CD1c-positive myeloid dendritic cell (primary cell): ENCODE data around the gene CTH.
"Not testable (repeated sequence)": the region's sequence is repeated elsewhere in the genome, so short reads cannot be mapped to it uniquely, and the experiment has no call there.

Experiments
- DNase-seq: peaks from one replicate; pipeline ENCODE4 v3.0.0-alpha.2; 2016; ENCODE audit errors: extremely low spot score

Gene CTH

DNA sequence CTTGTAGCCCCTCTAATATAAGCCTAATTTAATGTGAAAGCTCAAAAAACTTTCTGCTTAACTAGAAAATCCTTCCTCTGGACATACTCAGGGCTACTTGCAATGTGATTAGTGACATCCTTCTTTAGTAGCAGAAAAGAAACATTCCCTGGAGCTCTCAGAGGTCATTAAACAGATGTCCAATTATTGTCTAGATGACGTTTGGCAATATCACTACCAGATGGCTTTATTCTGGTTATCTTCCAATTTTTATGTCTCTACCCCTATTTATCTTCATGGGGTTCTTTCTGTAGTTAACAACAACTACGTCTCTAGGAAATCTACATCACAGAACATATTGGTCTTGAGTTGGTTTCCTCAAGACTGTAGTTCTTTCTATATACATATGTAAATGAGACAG, 44.2 kb downstream of the CTH start:
- DNase-seq, result no peak

DNA sequence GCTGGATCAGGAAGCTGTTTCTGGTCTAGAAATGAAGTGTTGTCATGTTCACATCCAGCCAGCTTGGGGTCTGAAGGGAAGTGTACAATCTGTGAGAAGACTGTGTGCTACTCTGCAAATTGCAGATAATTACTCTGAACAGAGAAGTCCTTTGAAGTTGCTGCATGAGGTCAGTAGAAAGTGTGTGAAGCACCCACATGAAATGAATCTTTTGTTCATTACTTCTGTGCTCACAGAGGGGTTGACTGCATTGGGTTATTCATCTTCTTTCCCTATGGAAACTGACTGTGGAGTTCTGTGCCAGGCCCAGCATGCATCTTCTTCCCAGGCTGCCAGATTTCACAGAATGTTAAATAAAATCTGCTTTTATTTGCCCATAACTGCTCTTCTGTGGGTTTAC, 47.1 kb downstream of the CTH start:
- no peak for DNase-seq

DNA sequence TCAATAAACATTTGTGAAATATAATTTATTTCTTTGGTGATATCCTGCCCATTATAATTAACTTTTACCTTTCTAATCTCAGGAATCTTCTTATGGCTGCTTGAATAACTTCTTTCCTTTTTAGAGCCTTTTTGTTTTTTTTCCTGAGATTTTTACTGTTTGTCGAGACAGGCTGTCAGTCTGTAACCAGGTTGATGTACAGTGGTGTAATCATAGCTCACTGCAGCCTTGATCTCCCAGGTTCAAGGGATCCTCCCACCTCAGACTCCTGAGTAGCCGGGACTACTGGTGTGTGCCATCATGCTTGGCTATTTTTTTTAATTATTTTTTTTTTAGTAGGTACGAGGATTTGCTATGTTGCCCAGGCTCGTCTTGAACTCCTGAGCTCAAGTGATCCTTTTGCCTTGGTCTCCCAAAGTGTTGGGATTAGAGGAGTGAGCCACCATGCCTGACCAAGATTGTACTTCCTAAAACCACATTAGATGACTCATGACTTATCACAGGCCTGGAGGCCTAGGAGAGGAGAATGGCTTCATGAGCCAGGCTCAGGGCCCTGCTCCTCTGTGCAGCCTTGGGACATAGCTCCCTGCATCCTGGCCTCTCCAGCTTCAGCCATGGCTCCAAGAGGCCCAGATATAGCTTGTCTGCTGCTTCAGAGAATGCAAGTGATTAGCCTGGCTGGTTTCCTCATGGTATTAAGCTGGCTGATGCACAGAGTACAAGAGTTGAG, 48.6 kb downstream of the CTH start:
- no peak for DNase-seq

DNA sequence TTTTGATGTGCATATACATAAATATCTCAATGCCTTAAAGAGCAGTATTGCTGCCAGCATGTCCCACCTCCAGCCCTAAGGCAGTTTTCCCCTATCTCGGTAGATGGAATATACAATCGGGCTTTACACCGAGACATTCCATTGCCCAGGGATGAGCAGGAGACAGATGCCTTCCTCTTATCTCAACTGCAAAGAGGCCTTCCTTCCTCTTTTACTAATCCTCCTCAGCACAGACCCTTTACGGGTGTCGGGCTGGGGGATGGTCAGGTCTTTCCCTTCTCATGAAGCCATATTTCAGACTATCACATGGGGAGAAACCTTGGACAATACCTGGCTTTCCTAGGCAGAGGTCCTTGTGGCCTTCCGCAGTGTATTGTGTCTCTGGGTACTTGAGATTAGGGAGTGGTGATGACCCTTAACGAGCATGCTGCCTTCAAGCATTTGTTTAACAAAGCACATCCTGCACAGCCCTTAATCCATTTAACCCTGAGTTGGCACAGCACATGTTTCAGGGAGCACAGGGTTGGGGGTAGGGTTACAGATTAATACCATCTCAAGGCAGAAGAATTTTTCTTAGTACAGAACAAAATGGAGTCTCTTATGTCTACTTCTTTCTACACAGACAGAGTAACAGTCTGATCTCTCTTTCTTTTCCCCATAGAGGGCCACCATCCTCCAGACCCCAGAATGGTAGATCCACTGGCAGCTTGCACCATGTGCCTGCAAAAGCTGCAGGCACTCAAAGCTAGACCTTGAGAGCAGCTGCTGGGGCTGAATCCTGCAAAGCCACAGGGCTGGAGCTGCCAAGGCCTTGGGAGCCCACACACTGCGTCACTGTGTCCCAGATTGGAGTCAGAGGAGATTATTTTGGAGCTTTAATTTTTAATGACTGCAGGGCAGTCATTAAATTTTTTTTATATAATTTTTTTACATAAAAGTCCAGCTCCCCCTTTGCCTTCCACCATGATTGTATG, 50.0 kb downstream of the CTH start:
- not testable (repeated sequence) for DNase-seq

DNA sequence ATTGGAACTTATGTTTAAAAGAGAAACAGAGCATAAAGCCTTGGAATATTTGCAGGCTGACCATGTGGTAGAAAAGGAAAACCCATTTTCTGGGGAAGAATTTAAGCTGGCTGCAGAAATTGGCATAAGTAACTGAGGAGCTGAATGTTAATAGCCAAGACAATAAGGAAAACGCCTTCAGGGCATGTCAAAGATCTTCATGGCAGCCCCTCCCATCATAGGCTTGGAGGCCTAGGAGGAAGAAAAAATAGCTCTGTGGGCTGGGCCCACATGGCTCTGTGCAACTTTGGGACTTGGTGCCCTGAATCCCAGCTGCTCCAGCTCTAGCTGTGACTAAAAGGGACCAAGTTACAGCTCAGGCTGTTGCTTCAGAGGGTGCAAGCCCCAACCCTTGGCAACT, 51.5 kb downstream of the CTH start:
- DNase-seq, result no peak

DNA sequence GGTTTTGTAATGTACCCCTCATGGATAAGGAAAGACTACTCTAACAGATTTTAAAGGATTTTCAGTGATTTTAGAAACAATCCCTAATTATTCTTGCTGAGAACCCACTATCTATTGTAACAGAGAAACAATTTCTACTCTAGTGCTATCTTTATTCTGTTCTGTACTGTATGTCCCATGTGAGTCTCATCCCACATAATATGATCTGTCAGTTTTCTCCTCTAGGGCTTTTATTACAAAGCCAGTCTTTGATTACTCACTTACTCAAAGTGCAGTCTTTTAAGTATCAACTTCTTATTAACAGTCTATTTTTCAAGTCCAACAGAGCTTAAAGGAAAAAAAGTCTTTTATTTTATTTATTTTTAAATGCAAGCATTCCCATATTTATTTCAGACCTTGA, 54.8 kb downstream of the CTH start:
- DNase-seq, result no peak

- no peak for DNase-seq
These were observed 56.5 kb downstream of the CTH start for GRCh38 chr1:70467531-70467930.

DNA sequence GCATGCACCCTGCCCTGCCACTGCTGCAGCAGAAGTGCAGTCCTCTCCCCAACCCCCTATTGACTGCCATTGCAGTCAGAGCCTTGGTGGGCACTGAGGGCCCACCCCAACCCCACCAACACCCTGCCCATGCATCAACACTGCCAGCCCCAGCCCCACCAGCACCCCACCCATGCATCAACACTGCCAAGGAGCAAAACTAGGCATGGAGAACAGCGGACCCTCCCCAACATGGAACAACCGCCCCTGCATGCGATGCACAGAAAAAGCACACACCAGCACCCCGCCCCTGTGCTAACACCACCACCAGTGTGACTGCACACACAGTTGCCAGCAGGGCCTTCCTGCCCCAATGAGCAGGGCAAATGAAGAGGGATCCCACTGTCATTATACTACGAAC, 57.1 kb downstream of the CTH start:
- DNase-seq, result no peak

GRCh38 chr1:70469184-70469583, 58.1 kb downstream of the CTH start:
- DNase-seq, result not testable (repeated sequence)

DNA sequence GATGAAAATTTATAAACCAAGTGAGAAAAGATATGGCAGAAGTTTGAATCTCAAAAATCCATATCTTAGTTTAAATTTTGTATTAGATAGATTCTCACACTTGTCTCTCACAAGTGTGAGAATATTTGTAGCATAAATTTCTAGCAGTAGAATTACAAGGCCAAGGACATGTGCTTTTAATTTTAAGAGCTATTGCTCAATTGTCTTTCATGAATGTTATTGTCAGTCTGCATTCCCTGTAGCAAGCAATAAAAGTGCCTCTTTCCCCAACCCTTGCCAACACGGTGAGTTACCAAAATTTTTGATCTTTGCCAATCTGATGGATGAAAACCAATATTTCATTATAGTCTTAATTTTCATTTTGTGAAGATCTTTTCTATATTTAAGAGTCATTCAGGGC, 64.0 kb downstream of the CTH start:
- DNase-seq, result no peak

DNA sequence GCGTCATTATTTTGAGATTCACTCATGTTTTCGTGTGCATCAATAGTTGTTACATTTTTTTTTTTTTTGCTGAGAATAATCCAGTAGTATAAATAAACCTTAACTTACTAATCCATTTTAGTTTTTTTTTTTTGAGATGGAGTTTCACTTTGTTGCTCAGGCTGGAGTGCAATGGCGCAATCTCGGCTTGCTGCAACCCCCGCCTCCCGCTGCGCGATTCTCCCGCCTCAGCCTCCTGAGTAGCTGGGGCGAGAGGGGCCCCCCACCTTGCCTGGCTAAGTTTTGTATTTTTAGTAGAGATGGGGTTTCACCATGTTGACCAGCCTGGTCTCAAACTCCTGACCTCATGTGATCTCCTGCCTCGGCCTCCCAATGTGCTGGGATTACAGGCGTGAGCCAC, 66.0 kb downstream of the CTH start:
- DNase-seq, result no peak

GRCh38 chr1:70477905-70478304, 66.8 kb downstream of the CTH start:
- not testable (repeated sequence) for DNase-seq

DNA sequence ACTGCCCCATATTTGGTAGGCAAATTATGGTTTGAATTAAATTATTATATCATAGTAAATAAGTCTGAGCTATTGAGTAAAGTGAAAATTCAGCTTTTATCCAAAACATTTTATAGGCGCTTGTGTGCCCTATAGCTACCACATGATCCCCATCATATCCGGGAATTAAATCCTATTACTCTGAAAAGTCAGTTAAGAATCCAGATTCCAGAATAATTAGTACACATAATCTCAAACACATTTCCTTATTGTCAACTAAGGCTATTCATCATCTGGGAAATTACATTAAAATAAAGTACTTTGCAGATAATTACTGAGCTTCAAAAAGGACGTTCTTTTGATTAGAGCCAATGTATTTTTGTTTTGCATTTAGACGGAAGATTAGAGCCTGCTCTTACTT, 72.3 kb downstream of the CTH start:
- DNase-seq, result no peak

- no peak for DNase-seq
These were observed 74.6 kb downstream of the CTH start for GRCh38 chr1:70485624-70486023.

GRCh38 chr1:70486676-70487458, 75.8 kb downstream of the CTH start:
- DNase-seq, result no peak

DNA sequence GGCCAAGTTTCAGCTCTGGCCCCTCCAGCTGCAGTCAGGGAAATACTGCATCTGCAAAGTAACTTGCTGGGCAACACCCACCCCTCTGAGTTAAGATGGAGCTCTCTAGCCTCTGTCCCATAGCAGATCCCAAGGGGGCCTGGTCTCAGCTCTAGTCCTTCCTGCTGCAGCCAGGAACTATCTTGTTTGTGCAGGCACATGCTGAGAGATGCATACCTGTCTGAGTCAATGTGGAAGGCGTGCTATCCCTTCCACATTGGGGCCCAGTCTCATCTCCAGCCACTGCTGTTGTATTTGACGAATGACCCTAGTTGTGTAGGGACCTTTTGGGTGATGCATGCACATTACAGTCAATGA, 76.4 kb downstream of the CTH start:
- no peak for DNase-seq

DNA sequence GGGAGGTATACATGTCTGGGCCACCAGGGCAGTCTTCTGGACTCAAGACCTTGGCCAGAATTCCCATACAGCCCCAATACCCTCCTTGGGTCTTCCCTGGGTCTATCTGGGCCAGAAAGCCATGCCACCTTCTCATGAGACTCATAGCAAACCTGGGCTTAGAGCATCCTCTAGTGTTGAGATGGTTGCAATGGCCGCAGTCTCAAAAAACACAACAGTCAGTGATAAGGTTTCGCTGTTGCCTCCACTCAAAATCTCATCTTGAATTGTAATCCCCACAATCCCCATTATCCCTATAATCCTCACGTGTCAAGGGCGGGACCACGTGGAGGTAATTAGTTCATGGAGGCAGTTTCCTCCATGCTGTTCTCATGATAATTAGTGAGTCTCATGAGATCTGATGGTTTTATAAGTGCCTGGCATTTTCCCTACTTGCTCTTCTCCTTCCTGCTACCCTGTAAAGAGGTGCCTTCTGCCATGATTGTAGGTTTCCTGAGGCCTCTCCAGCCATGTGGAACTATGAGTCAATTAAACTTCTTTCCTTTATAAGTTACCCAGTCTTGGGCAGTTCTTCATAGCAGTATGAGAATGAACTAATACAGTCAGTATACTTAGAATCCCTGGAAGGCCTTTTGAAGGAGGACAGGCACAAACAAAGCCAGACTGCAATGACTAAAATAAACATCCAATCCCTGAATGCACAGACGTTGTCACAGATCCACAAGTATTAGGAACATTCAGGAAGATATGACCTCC, 77.0 kb downstream of the CTH start:
- peak; percentile 5 for DNase-seq
